ENCODE results near the gene CDON. TPM values are rescaled to one million over a fixed set of nuclear protein-coding genes. Genes with fewer than 3 reads are reported as not detected.

The CDON gene
- total RNA-seq, 1 experiment from 2014 or later: 17.1 TPM

GRCh38 chr11:126103150-126103549, 40.5 kb upstream of the CDON start:
- Histone ChIP-seq H3K9me3 (ENCODE audit: control insufficient read depth, insufficient read depth, low read depth, low read length) (no peaks in the 10 kb centered on the region), H3K4me3 (ENCODE audit: low read depth in 2 of 2, low read length in 2 of 2) (no peak overlapping the region), H3K27me3 (ENCODE audit: control insufficient read depth, insufficient read depth, low read length) (no peaks in the 10 kb centered on the region), H3K4me1 (ENCODE audit: control insufficient read depth, insufficient read depth, low read length) (no peaks in the 10 kb centered on the region; the same call in 1 of the 2 replicates), H3K27ac (ENCODE audit: low read length) (no peak overlapping the region), H3K36me3 (ENCODE audit: control insufficient read depth, insufficient read depth, low read length) (no peaks in the 10 kb centered on the region)
- intact Hi-C loops (cut with micrococcal nuclease; ENCODE audit: unreplicated experiment) (no loop called here), in situ Hi-C loops (cut with HindIII; ENCODE audit: low pct_unique_long_range_greater_than_20kb, low sequenced_read_pairs) (no loop called here)
- CTCF ChIA-PET: no interaction called here
- POLR2A ChIA-PET: no interaction called here
- no TSS peak for BruUV-seq (replicated peaks)
- DNase-seq (ENCODE audit: low read depth, low spot score) (no peak), ATAC-seq (no peak)
- no peak for TF ChIP-seq SIN3A (IDR thresholded peaks at IDR 0.05; ENCODE audit: borderline replicate concordance, insufficient read depth, low read depth, low read length)
- no peak for TF ChIP-seq CTCF (IDR thresholded peaks at IDR 0.05)
- TF ChIP-seq TCF7L2 (IDR thresholded peaks at IDR 0.05; ENCODE audit: low read depth, low read length): no peak
- TF ChIP-seq REST (IDR thresholded peaks at IDR 0.05; ENCODE audit: insufficient read depth in 1 of 2, low read depth in 2 of 2, low read length in 1 of 2): no peak
- TF ChIP-seq POLR2AphosphoS5 (IDR thresholded peaks at IDR 0.05; ENCODE audit: low read depth, low read length): no peak

GRCh38 chr11:126102436-126102981, 39.8 kb upstream of the CDON start:
- BruUV-seq (replicated peaks): no TSS peak
- in situ Hi-C loops (cut with HindIII; ENCODE audit: low pct_unique_long_range_greater_than_20kb, low sequenced_read_pairs): no loop called here
- ATAC-seq: no peak

More at GRCh38 chr11:126102436-126102981, 39.8 kb upstream of the CDON start:
- TF ChIP-seq TCF7L2 (IDR thresholded peaks at IDR 0.05; ENCODE audit: low read depth, low read length) (no peak), REST (IDR thresholded peaks at IDR 0.05; ENCODE audit: insufficient read depth in 1 of 2, low read depth in 2 of 2, low read length in 1 of 2) (no peak), CTCF (IDR thresholded peaks at IDR 0.05) (no peak), SIN3A (IDR thresholded peaks at IDR 0.05; ENCODE audit: borderline replicate concordance, insufficient read depth, low read depth, low read length) (no peak), POLR2AphosphoS5 (IDR thresholded peaks at IDR 0.05; ENCODE audit: low read depth, low read length) (no peak)
- H3K27me3 ChIP-seq (ENCODE audit: control insufficient read depth, insufficient read depth, low read length): no peaks in the 10 kb centered on the region
- no peak overlapping the region for H3K4me3 ChIP-seq (ENCODE audit: low read depth in 2 of 2, low read length in 2 of 2)
- H3K9me3 ChIP-seq (ENCODE audit: control insufficient read depth, insufficient read depth, low read depth, low read length): no peaks in the 10 kb centered on the region
- intact Hi-C loops (cut with micrococcal nuclease; ENCODE audit: unreplicated experiment): no loop called here
- DNase-seq (ENCODE audit: low read depth, low spot score): no peak
- no peaks in the 10 kb centered on the region for H3K36me3 ChIP-seq (ENCODE audit: control insufficient read depth, insufficient read depth, low read length)
- H3K4me1 ChIP-seq (ENCODE audit: control insufficient read depth, insufficient read depth, low read length): no peaks in the 10 kb centered on the region; the same call in 1 of the 2 replicates
- ChIA-PET POLR2A (no interaction called here), CTCF (no interaction called here)
- H3K27ac ChIP-seq (ENCODE audit: low read length): no peak overlapping the region

All from Panc1 (cell line).